T-helper 1 cell treated with Interleukin-12 subunit alpha and Interleukin-12 subunit beta and Interleukin-4 antibody, amounts not matched to agents 30 μg/mL and 1 μg/mL, for 36 hours (primary cell): ENCODE data around the gene PLCH1.

Experiments used
- H3K27ac Mint-ChIP-seq: one replicate; pipeline ENCODE4 v1.8.0; 2021; ENCODE audit warnings: mild to moderate bottlenecking, mixed read lengths
- H3K27me3 Mint-ChIP-seq: one replicate; pipeline ENCODE4 v1.8.0; 2021; ENCODE audit warnings: low read depth, mixed read lengths
- H3K36me3 Mint-ChIP-seq: one replicate; pipeline ENCODE4 v1.8.0; 2021; ENCODE audit warnings: low read depth, mixed read lengths
- H3K4me1 Mint-ChIP-seq: one replicate; pipeline ENCODE4 v1.8.0; 2021; ENCODE audit warnings: low read depth, mixed read lengths
- H3K4me3 Mint-ChIP-seq: one replicate; pipeline ENCODE4 v1.8.0; 2021; ENCODE audit warnings: mild to moderate bottlenecking, moderate library complexity, mixed read lengths
- H3K9me3 Mint-ChIP-seq: one replicate; pipeline ENCODE4 v1.8.0; 2021; ENCODE audit warnings: mixed read lengths

PLCH1 gene

DNA sequence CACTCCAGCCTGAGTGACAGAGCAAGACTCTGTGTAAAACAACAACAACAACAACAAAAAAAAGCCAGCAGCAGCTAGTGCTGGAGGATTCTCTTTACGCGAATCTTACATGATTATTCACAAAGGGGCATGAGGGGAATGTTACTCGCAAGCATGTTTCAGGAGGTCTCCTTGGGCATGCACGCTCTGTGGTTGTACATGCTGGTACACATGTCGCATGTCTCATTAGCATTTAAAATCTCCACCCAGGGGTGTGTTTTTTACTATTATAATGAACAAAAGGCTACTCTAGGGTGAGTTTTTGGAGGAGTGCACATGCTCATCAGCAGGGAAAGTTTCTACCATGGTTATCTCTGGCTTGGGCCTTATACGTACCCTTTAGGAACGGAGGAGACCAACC lies 12.7 kb upstream of the PLCH1 start:
- H3K27ac Mint-ChIP-seq = no peak overlapping the region
- H3K27me3 Mint-ChIP-seq = no peaks in the 10 kb centered on the region
- H3K9me3 Mint-ChIP-seq = no peaks in the 10 kb centered on the region
- H3K36me3 Mint-ChIP-seq = no peaks in the 10 kb centered on the region
- H3K4me3 Mint-ChIP-seq = no peak overlapping the region
- no peaks in the 10 kb centered on the region for H3K4me1 Mint-ChIP-seq

GRCh38 chr3:155753038-155753639 lies 8.3 kb upstream of the PLCH1 start:
- Mint-ChIP-seq H3K4me3 (no peak overlapping the region), H3K27me3 (peaks cover 6% of the 10 kb centered on the region), H3K9me3 (no peaks in the 10 kb centered on the region), H3K4me1 (no peaks in the 10 kb centered on the region), H3K27ac (no peak overlapping the region), H3K36me3 (no peaks in the 10 kb centered on the region)

GRCh38 chr3:155748611-155749365 lies 3.9 kb upstream of the PLCH1 start:
- Mint-ChIP-seq H3K4me3 (no peak overlapping the region), H3K36me3 (no peaks in the 10 kb centered on the region), H3K4me1 (peaks cover 13% of the 10 kb centered on the region), H3K27ac (no peak overlapping the region), H3K27me3 (peaks cover 49% of the 10 kb centered on the region), H3K9me3 (no peaks in the 10 kb centered on the region)

DNA sequence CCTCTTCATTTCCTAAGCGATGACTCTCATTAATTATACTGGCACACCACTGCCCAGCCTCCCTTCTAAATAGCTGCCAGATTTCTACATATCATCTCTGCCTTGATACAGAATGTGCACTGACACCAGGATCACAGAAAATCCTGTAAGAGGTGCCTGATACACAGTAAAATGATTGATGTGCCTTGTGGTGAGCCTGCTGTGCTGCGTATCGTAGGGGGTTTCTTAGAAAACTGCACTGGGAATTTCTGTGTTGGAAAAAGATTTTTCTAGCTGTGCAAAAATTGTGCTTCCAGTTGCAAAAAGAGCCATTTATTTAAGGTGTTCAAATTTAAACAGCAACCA lies 3.0 kb upstream of the PLCH1 start:
- H3K27me3 Mint-ChIP-seq = peaks cover 58% of the 10 kb centered on the region
- H3K9me3 Mint-ChIP-seq = no peaks in the 10 kb centered on the region
- no peaks in the 10 kb centered on the region for H3K36me3 Mint-ChIP-seq
- H3K4me3 Mint-ChIP-seq = no peak overlapping the region
- peaks cover 16% of the 10 kb centered on the region for H3K4me1 Mint-ChIP-seq
- H3K27ac Mint-ChIP-seq = no peak overlapping the region

- no peaks in the 10 kb centered on the region for H3K9me3 Mint-ChIP-seq
- peaks cover 63% of the 10 kb centered on the region for H3K27me3 Mint-ChIP-seq
- H3K4me3 Mint-ChIP-seq = no peak overlapping the region
- H3K4me1 Mint-ChIP-seq = peaks cover 16% of the 10 kb centered on the region
- no peak overlapping the region for H3K27ac Mint-ChIP-seq
- H3K36me3 Mint-ChIP-seq = no peaks in the 10 kb centered on the region
Observed at GRCh38 chr3:155747286-155747945, 2.5 kb upstream of the PLCH1 start.

DNA sequence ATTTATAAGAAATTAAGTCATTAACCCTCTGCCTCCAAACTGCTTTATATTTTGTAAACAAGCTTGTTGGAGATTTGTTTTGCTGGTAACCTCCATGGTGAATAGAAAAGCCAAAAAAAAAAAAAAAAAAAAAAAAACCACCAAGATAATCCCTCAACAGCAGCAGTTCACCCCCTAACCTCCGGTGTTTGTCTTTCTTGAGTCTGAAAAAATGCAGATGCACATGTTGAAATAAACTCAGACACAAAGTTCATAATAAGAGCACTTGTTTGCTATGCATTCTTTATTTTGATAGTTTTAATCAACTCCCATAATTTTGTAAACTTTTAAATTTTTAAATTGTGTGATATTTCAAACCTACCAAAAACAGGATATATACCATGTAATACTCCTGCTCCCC lies 1.8 kb upstream of the PLCH1 start:
- Mint-ChIP-seq H3K9me3 (no peaks in the 10 kb centered on the region), H3K27me3 (peaks cover 66% of the 10 kb centered on the region), H3K4me3 (no peak overlapping the region), H3K4me1 (peaks cover 16% of the 10 kb centered on the region), H3K27ac (no peak overlapping the region), H3K36me3 (no peaks in the 10 kb centered on the region)

DNA sequence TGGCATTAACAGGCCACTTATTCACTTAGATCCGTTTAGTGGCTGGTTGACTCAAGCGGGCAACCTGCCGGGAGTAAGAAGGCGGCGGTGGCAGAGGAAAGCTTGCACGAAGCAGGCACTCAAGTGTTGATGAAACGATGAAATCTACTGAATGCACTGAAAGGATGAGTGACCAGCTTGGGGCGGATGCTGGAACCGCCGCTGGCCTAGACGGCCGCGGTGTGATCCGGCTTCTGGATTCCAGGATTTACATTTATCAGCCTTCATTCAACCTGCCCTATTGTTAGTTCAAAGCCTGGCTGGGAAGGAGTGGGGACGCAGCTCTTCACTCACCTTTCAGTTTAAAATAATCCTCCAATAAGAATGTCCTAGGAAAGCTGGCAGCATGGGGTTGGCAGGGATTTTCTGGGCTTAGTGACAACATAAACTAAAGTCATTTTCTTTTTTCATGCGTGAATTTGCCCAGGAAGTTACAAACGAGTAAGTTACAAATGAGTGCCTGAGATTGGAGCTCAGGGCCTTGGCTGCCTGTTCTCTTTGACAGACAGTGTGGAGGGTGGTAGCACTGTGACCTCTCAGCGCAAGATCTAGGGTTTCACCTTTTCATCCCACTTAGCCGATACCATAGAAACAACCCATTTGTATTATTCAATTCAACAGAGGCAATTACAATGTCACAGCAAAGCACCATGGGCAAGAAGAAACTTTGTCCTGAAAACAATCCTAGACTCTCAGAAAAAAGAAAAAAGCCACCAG lies 1.1 kb upstream of the PLCH1 start:
- H3K4me1 Mint-ChIP-seq = peaks cover 16% of the 10 kb centered on the region
- H3K9me3 Mint-ChIP-seq = no peaks in the 10 kb centered on the region
- peak overlapping the region; percentile 76 for H3K4me3 Mint-ChIP-seq
- peaks cover 71% of the 10 kb centered on the region for H3K27me3 Mint-ChIP-seq
- H3K36me3 Mint-ChIP-seq = no peaks in the 10 kb centered on the region
- H3K27ac Mint-ChIP-seq = no peak overlapping the region

- H3K27me3 Mint-ChIP-seq = peaks cover 76% of the 10 kb centered on the region
- no peaks in the 10 kb centered on the region for H3K9me3 Mint-ChIP-seq
- H3K4me1 Mint-ChIP-seq = peaks cover 16% of the 10 kb centered on the region
- H3K27ac Mint-ChIP-seq = no peak overlapping the region
- no peaks in the 10 kb centered on the region for H3K36me3 Mint-ChIP-seq
- peak overlapping the region; percentile 76 for H3K4me3 Mint-ChIP-seq
Observed at GRCh38 chr3:155744010-155744625, 753 bp downstream of the PLCH1 start.

DNA sequence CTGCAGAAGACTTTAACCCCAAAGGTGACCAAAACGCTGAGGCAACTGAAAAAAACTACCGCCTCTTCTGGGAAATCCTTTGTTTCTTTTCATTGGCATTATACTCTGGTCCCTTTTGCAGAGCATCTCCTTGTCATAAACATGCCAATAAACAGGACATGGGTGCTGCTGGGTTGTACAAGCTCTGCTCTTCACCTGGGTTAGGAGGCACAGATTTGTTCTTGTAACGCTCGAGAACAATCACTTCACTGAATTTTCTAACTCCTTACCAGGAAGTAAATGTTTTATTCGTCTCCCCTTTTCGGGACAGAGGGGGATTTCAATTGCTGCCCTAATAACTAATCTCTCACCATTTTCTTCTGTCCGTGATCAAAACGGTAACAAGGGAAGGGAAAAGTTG lies 1.3 kb downstream of the PLCH1 start:
- Mint-ChIP-seq H3K36me3 (no peaks in the 10 kb centered on the region), H3K27me3 (peaks cover 77% of the 10 kb centered on the region), H3K4me3 (peak overlapping the region; percentile 76), H3K9me3 (no peaks in the 10 kb centered on the region), H3K4me1 (peaks cover 16% of the 10 kb centered on the region), H3K27ac (no peak overlapping the region)

DNA sequence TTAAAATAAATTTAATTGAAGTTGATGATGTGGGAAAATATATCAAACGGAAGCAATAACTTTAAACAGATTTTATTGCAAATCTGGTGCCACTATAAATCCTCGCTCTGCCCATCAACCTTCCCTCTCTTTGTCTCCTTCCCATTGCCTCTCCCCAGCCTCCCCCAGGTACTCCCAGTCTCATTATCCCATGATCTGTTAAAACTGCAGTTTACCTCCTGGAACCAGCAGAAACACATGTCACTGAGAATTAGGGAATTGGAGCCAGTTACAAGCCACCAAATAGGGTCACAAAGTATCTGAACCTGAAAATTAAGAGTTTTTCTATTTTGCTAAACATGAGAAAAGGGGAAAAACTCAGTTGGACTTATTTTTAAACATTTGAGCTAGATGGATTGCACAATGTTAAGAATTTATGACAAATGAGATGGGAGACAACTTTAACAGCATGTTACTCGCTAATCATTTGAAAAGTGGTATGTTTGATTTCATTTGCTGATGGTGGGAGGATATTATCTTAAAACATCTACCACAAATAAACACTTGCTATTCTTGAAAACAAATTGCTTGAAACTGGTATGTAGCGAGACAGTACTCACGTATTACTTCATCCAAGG lies 2.4 kb downstream of the PLCH1 start:
- no peaks in the 10 kb centered on the region for H3K9me3 Mint-ChIP-seq
- H3K27me3 Mint-ChIP-seq = peaks cover 73% of the 10 kb centered on the region
- H3K36me3 Mint-ChIP-seq = no peaks in the 10 kb centered on the region
- H3K4me1 Mint-ChIP-seq = peaks cover 20% of the 10 kb centered on the region
- no peak overlapping the region for H3K4me3 Mint-ChIP-seq
- no peak overlapping the region for H3K27ac Mint-ChIP-seq

- Mint-ChIP-seq H3K36me3 (no peaks in the 10 kb centered on the region), H3K9me3 (no peaks in the 10 kb centered on the region), H3K27me3 (peaks cover 68% of the 10 kb centered on the region), H3K4me1 (peaks cover 20% of the 10 kb centered on the region), H3K4me3 (no peak overlapping the region), H3K27ac (no peak overlapping the region)
Observed at GRCh38 chr3:155741603-155742002, 3.3 kb downstream of the PLCH1 start.

GRCh38 chr3:155741101-155741500 lies 3.8 kb downstream of the PLCH1 start:
- peaks cover 63% of the 10 kb centered on the region for H3K27me3 Mint-ChIP-seq
- H3K4me1 Mint-ChIP-seq = peaks cover 20% of the 10 kb centered on the region
- no peak overlapping the region for H3K27ac Mint-ChIP-seq
- H3K4me3 Mint-ChIP-seq = no peak overlapping the region
- no peaks in the 10 kb centered on the region for H3K9me3 Mint-ChIP-seq
- no peaks in the 10 kb centered on the region for H3K36me3 Mint-ChIP-seq

GRCh38 chr3:155739154-155739553 lies 5.7 kb downstream of the PLCH1 start:
- Mint-ChIP-seq H3K9me3 (no peaks in the 10 kb centered on the region), H3K4me3 (no peak overlapping the region), H3K27me3 (peaks cover 47% of the 10 kb centered on the region), H3K27ac (no peak overlapping the region), H3K36me3 (no peaks in the 10 kb centered on the region), H3K4me1 (peaks cover 8% of the 10 kb centered on the region)

GRCh38 chr3:155738580-155739076 lies 6.2 kb downstream of the PLCH1 start:
- H3K27ac Mint-ChIP-seq = no peak overlapping the region
- no peaks in the 10 kb centered on the region for H3K9me3 Mint-ChIP-seq
- peaks cover 46% of the 10 kb centered on the region for H3K27me3 Mint-ChIP-seq
- H3K4me1 Mint-ChIP-seq = peaks cover 5% of the 10 kb centered on the region
- H3K36me3 Mint-ChIP-seq = no peaks in the 10 kb centered on the region
- H3K4me3 Mint-ChIP-seq = no peak overlapping the region
